Kidney (tissue), 14 donors: ENCODE data around the gene CLRN3. TPM values are rescaled to one million over a fixed set of nuclear protein-coding genes. Genes with fewer than 3 reads are reported as not detected.

Experiments
- DNase-seq, 5 donors: peaks; one replicate each; pipeline ENCODE4 v3.0.0-alpha.2; 2013 to 2020
- FAIRE-seq: peaks from 2 replicates; lab custom pipeline; 2012; peaks lifted over from hg19 to GRCh38; lab: Jason Lieb, UNC
- H3K27ac ChIP-seq, 2 donors: one replicate each; pipeline ENCODE4 v1.7.0; 2013; ENCODE audit warnings: low read depth in 2 of 2, low read length in 2 of 2, inconsistent platforms in 1 of 2
- H3K27me3 ChIP-seq: one replicate; pipeline ENCODE4 v1.7.1; 2013; ENCODE audit warnings: low read length, inconsistent platforms; ENCODE audit not compliant: control insufficient read depth, insufficient read depth
- H3K36me3 ChIP-seq, 3 donors: one replicate each; pipeline versions ENCODE4 v1.7.0 to v1.7.1; 2013; ENCODE audit warnings: low read length in 3 of 3, control low read depth in 1 of 3, inconsistent platforms in 1 of 3; ENCODE audit not compliant: insufficient read depth in 3 of 3, control insufficient read depth in 2 of 3
- H3K4me1 ChIP-seq, 3 donors: one replicate each; pipeline versions ENCODE4 v1.7.0 to v1.7.1; 2013; ENCODE audit warnings: low read length in 3 of 3, inconsistent platforms in 1 of 3, low read depth in 1 of 3; ENCODE audit not compliant: control insufficient read depth in 2 of 3, insufficient read depth in 2 of 3
- H3K4me3 ChIP-seq, 3 donors: one replicate each; pipeline versions ENCODE4 v1.7.0 to v1.8.1; 2013; ENCODE audit warnings: low read length in 3 of 3, control low read depth in 1 of 3, inconsistent platforms in 1 of 3
- H3K9ac ChIP-seq, 3 donors: one replicate each; pipeline versions ENCODE4 v1.7.0 to v1.7.1; 2013; ENCODE audit warnings: low read length in 3 of 3, control low read depth in 1 of 3, inconsistent platforms in 1 of 3
- H3K9me3 ChIP-seq, 3 donors: one replicate each; pipeline versions ENCODE4 v1.7.0 to v1.7.1; 2013; ENCODE audit warnings: low read length in 3 of 3, control low read depth in 1 of 3, inconsistent platforms in 1 of 3; ENCODE audit not compliant: control insufficient read depth in 2 of 3, insufficient read depth in 1 of 3
- CTCF ChIP-seq: IDR thresholded peaks from 3 replicates; pipeline ENCODE4 v1.5.1; 2012; ENCODE audit warnings: mild to moderate bottlenecking, moderate library complexity, borderline replicate concordance; ENCODE audit not compliant: insufficient read depth; ENCODE audit errors: extremely low read depth
- intact Hi-C: fragments of 100-400 bp; cut with DNase I; formaldehyde crosslinking; loops from one replicate; pipeline ENCODE4 v1.11.1; 2022
- polyA plus RNA-seq: library from polyadenylated mRNA; stranded (reverse); fragments of 350-450 nt; fragmentation: Illumina TruSeq; extraction: RNeasy Lipid Tissue Mini Kit (QIAGEN cat#74804); gene quantifications from one replicate; pipeline ENCODE4 v1.2.3, GENCODE V29; 2014; ENCODE audit warnings: low read depth, low replicate concordance; ENCODE audit not compliant: insufficient read depth
- total RNA-seq: library from RNA; stranded (reverse); fragmentation: NEBNext Ultra II Directional; extraction: Animal tissue kit (Norgen Biotek cat#: 25700); gene quantifications from one replicate; pipeline ENCODE4 v1.2.1, GENCODE V29; 2021
- donor health status: control.
- donor health status: control.
- donor health status: control.
- donor health status: control.
- donor health status: control.
- donor health status: DM: yes; HTN: yes; CAD: no.
- donor health status: Normal renal cell carcinoma (clear cell type).

The CLRN3 gene
- total and polyA plus RNA-seq, 2 donors from 2014 or later, result 9.4 to 42.1 TPM

- Histone ChIP-seq H3K36me3 (no peaks in the 10 kb centered on the region), H3K9ac (no peak overlapping the region), H3K27me3 (no peaks in the 10 kb centered on the region), H3K9me3 (no peaks in the 10 kb centered on the region), H3K27ac (no peak overlapping the region), H3K4me3 (no peak overlapping the region), H3K4me1 (peaks cover 0 to 3% (median 0%) of the 10 kb centered on the region in 3 donors)
- no peak for DNase-seq
- TF ChIP-seq CTCF, result no peak
- intact Hi-C loops, result no loop called here
- FAIRE-seq, result no peak
These were observed 62.3 kb downstream of the CLRN3 start for GRCh38 chr10:127830414-127830813.

Other genes starting within 250 kb of the CLRN3 start
- 1.1 TPM for gene FOXI2, start 155.8 kb downstream of the CLRN3 start, total RNA-seq
- 1.5 TPM for gene FOXI2, start 155.8 kb downstream of the CLRN3 start, polyA plus RNA-seq
- 25.7 TPM for gene PTPRE, start 14.2 kb upstream of the CLRN3 start, total RNA-seq
- 1.1 TPM for gene PTPRE, start 14.2 kb upstream of the CLRN3 start, polyA plus RNA-seq
- 2.4 TPM for gene MKI67, start 233.5 kb upstream of the CLRN3 start, total RNA-seq
- gene MKI67, start 233.5 kb upstream of the CLRN3 start, polyA plus RNA-seq, result 0.04 TPM